GM12873 (cell line): Measurements from ENCODE around the gene PLCG2.
A peak's percentile ranks its signal among the peaks of the same experiment; 100 is the strongest.

ENCODE experiments used
- TF ChIP-seq, protein P1 (sequence below): IDR thresholded peaks from 2 replicates; pipeline ENCODE4 v1.5.1; 2012; ENCODE audit warnings: low read depth, mild to moderate bottlenecking, moderate library complexity, low read length, control low read depth; ENCODE audit not compliant: insufficient read depth; ENCODE audit errors: missing control alignments

The PLCG2 gene

DNA sequence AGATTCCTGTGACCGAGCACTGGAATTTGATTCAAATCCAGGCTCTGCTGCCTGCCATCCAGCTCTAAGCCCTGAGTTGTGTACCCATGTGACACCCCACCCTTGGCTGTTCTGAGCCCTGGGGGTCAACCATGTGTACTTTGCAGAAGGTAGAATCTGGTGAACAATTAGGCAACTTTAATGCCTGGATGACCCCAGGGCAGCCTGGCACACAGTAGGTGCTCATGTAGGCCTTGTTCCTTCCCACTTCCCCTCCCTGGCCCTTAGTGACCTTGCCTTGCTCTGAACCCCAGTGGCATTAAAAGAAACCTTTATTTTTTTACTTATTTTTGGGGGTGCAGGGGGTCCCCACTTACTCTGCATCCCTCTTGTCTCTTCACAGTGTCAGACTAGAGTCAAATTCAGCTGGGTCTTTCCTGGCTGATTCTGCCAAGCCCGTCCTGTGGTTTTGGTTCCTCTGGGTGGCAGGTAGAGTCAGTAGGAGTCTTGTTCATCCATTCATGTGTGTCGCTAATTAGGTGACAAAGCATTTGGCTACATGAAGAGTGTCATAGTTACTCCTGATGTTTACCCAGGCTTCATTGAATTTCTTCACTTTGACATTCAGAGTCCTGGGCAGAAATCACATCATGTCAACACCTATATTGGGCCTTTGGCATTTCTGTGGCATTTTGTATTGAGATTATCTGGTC is 89.1 kb downstream of the PLCG2 start:
- TF ChIP-seq, protein P1, sequence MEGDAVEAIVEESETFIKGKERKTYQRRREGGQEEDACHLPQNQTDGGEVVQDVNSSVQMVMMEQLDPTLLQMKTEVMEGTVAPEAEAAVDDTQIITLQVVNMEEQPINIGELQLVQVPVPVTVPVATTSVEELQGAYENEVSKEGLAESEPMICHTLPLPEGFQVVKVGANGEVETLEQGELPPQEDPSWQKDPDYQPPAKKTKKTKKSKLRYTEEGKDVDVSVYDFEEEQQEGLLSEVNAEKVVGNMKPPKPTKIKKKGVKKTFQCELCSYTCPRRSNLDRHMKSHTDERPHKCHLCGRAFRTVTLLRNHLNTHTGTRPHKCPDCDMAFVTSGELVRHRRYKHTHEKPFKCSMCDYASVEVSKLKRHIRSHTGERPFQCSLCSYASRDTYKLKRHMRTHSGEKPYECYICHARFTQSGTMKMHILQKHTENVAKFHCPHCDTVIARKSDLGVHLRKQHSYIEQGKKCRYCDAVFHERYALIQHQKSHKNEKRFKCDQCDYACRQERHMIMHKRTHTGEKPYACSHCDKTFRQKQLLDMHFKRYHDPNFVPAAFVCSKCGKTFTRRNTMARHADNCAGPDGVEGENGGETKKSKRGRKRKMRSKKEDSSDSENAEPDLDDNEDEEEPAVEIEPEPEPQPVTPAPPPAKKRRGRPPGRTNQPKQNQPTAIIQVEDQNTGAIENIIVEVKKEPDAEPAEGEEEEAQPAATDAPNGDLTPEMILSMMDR = no peak

DNA sequence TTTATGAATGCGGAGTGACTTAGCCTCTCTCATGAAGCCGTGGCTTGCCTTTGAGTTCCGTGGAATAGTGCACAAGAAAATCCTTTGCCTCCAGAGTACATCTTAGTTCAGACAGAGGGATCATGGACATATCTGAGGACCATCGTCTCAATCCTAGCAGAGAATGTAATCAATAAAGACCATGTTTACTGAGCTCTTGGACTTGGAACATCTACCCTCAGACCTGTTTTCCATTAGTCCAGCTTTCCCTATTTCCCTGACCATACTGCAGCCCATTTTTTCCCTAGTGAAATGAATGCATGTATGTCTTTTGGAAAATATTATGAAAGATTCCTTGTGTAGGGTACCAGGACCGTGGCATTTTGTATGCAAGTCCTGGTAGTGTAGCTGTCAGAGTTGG is 90.2 kb downstream of the PLCG2 start:
- TF ChIP-seq, protein P1 = no peak

GRCh38 chr16:81873206-81873605 is 94.1 kb downstream of the PLCG2 start:
- TF ChIP-seq, protein P1 = no peak

GRCh38 chr16:81873843-81874752 is 95.0 kb downstream of the PLCG2 start:
- TF ChIP-seq, protein P1 = peak; percentile 77

DNA sequence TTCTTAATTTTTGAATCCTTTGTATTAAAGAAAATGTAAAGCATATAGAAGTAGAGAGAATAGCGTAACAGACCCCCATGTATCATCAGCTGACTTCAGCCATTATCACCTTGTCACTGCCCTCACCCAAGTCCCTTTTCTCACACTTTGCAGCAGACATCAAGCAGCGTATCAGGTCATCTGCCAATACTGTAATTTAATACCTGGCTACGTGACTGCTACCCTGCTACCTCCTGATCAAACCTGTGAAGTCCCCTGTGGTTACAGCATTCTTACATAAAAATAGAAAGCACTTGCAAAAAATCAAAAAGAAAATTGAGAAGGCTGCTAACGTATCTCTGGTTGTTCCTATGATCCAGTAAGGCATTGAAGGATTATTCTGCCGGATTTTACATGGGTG is 96.4 kb downstream of the PLCG2 start:
- TF ChIP-seq, protein P1 = no peak

DNA sequence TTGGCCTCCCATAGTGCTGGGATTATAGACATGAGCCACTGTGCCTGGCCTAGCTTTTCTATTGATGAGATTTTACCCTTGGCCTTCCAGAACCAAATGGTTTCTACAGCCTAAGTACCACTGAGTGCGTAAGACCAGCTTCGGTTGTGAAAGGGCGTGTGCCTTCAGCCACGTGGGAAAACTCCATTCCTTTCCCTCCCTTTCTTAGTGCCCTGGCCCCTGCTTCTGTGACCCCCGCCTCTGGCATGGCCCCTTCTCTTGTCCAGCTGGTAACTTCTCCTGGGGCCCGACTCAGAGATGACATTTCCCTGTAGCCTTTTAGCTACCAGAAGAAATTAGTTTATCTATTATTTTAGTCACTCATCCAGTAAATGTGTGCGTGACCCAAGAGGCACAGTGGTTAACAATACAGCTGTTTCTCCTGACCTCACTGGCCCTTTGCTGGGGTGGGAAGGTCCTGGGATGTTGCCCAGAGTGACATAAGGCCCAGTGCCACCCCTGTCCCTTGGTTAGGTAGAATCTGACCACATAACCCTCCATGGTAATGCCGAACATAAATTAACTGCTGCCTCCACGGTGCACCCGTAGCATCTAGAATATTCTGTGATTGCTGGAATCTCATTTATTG is 97.3 kb downstream of the PLCG2 start:
- TF ChIP-seq, protein P1 = no peak

GRCh38 chr16:81878529-81878928 is 99.4 kb downstream of the PLCG2 start:
- TF ChIP-seq, protein P1 = no peak
